Spinal cord (tissue), 10 donors: ENCODE data around the gene VASH2. TPM values are rescaled to one million over a fixed set of nuclear protein-coding genes. Genes with fewer than 3 reads are reported as not detected.

Experiments used
- DNase-seq, 6 donors: peaks; one replicate each; pipeline versions ENCODE4 v3.0.0 to v3.0.0-alpha.2; 2013 to 2015; ENCODE audit warnings: low spot score in 6 of 6, low read depth in 4 of 6
- H3K27ac ChIP-seq: one replicate; pipeline ENCODE4 v1.5.1; 2013; ENCODE audit warnings: low read depth, low read length, control low read depth
- H3K27me3 ChIP-seq: one replicate; pipeline ENCODE4 v1.6.1; 2013; ENCODE audit warnings: low read length; ENCODE audit not compliant: control insufficient read depth, insufficient read depth
- H3K36me3 ChIP-seq: one replicate; pipeline ENCODE4 v1.6.1; 2013; ENCODE audit warnings: low read length; ENCODE audit not compliant: control insufficient read depth, insufficient read depth
- H3K4me1 ChIP-seq: one replicate; pipeline ENCODE4 v1.6.1; 2013; ENCODE audit warnings: low read length; ENCODE audit not compliant: control insufficient read depth, insufficient read depth
- H3K4me3 ChIP-seq: one replicate; pipeline ENCODE4 v1.5.1; 2013; ENCODE audit warnings: low read depth, low read length, control low read depth
- H3K9me3 ChIP-seq: one replicate; pipeline ENCODE4 v1.6.1; 2013; ENCODE audit warnings: low read length; ENCODE audit not compliant: control insufficient read depth, insufficient read depth
- WGBS: methylation state at CpG from one replicate; pipeline ENCODE4 v1.1.5; 2013; ENCODE audit warnings: missing lambda C conversion rate; ENCODE audit not compliant: insufficient coverage; 5-methylcytosine and 5-hydroxymethylcytosine counted together
- polyA plus RNA-seq, 2 donors: library from polyadenylated mRNA; unstranded; fragments of 120-200 nt; gene quantifications; one replicate each; pipeline ENCODE4 v1.2.1, GENCODE V29; 2013; ENCODE audit not compliant: insufficient read length in 2 of 2
- total RNA-seq, 2 donors: library from RNA; depleted of rRNA in 1 of 2; stranded (reverse); fragments of 120-200 nt in 1 of 2; fragments of >200 nt in 1 of 2; gene quantifications; one replicate each; pipeline versions ENCODE4 v1.2.3 to v1.2.4, GENCODE V29; 2013 to 2014
- donor health status: healthy.

Gene VASH2
- total and polyA plus RNA-seq, 4 donors = 9.0 to 24.7 (median 15.3) TPM

DNA sequence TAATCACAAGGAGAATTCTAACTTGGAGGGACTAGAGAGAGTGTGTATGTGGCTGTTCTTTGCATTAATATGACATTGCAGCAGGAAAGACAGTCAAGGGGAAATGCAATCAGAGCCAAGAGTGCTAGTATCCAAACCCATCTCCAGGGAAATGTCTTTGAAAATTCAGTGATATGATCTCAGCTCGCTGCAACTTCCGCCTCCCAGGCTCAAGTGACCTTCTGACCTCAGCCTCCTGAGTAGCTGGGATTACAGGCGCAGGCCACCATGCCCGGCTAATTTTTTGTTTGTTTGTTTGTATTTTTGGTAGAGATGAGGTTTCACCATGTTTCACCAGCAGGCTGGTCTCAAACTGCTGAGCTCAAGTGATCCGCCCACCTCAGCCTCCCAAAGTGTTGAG lies 16.3 kb downstream of the VASH2 start:
- Histone ChIP-seq H3K36me3 (peaks cover 29% of the 10 kb centered on the region), H3K9me3 (no peaks in the 10 kb centered on the region), H3K4me1 (peaks cover 5% of the 10 kb centered on the region), H3K4me3 (no peak overlapping the region), H3K27me3 (no peaks in the 10 kb centered on the region), H3K27ac (no peak overlapping the region)
- no peak for DNase-seq
- WGBS = 91% methylated on average over 5 of the region's 5 CpGs

GRCh38 chr1:212967801-212968200 lies 17.5 kb downstream of the VASH2 start:
- peak in 1 of 6 donors; percentile 27 for DNase-seq
- 86% methylated on average over 7 of the region's 8 CpGs for WGBS
- Histone ChIP-seq H3K4me3 (no peak overlapping the region), H3K4me1 (peaks cover 5% of the 10 kb centered on the region), H3K36me3 (peaks cover 23% of the 10 kb centered on the region), H3K9me3 (no peaks in the 10 kb centered on the region), H3K27me3 (no peaks in the 10 kb centered on the region), H3K27ac (no peak overlapping the region)

GRCh38 chr1:212968368-212968863 lies 18.1 kb downstream of the VASH2 start:
- Histone ChIP-seq H3K27ac (no peak overlapping the region), H3K36me3 (peaks cover 20% of the 10 kb centered on the region), H3K4me1 (peaks cover 5% of the 10 kb centered on the region), H3K4me3 (no peak overlapping the region), H3K9me3 (no peaks in the 10 kb centered on the region), H3K27me3 (no peaks in the 10 kb centered on the region)
- DNase-seq = peak in 1 of 6 donors; percentile 35
- WGBS = 44% methylated on average over 2 of the region's 3 CpGs

GRCh38 chr1:212970085-212970484 lies 19.7 kb downstream of the VASH2 start:
- Histone ChIP-seq H3K9me3 (no peaks in the 10 kb centered on the region), H3K36me3 (peaks cover 20% of the 10 kb centered on the region), H3K27ac (no peak overlapping the region), H3K4me3 (no peak overlapping the region), H3K27me3 (no peaks in the 10 kb centered on the region), H3K4me1 (no peaks in the 10 kb centered on the region)
- DNase-seq = no peak
- WGBS = 98% methylated on average over 4 of the region's 4 CpGs

GRCh38 chr1:212971312-212971711 lies 21.0 kb downstream of the VASH2 start:
- H3K27ac ChIP-seq = no peak overlapping the region
- H3K27me3 ChIP-seq = no peaks in the 10 kb centered on the region
- no peaks in the 10 kb centered on the region for H3K4me1 ChIP-seq
- H3K36me3 ChIP-seq = peaks cover 23% of the 10 kb centered on the region
- DNase-seq = no peak
- H3K4me3 ChIP-seq = no peak overlapping the region
- 86% methylated on average over 5 of the region's 5 CpGs for whole genome bisulfite sequencing
- no peaks in the 10 kb centered on the region for H3K9me3 ChIP-seq

- no peak for DNase-seq
- peaks cover 36% of the 10 kb centered on the region for H3K36me3 ChIP-seq
- no peaks in the 10 kb centered on the region for H3K9me3 ChIP-seq
- H3K27ac ChIP-seq = no peak overlapping the region
- 92% methylated on average over 3 of the region's 4 CpGs for WGBS
- H3K4me3 ChIP-seq = no peak overlapping the region
- no peaks in the 10 kb centered on the region for H3K27me3 ChIP-seq
- H3K4me1 ChIP-seq = no peaks in the 10 kb centered on the region
These were observed 23.1 kb downstream of the VASH2 start for GRCh38 chr1:212973426-212973825.

DNA sequence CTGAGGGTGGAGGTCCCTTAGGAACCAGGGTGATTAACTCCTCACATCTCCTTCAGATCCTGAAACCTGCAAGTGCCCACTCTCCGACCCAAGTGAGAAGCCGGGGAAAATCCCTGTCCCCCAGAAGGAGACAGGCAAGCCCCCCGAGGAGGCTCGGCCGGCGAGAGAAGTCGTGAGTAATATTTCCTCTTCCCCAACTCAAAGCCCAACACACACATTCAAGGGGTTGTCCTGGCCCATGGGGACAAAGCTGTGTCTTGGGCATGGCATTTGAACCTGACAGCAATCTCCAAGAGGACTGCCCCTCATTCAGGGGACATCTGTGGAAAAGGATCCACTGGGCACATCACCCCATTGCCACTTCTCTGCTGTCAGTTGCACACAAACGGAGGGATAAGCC lies 23.6 kb downstream of the VASH2 start:
- no peaks in the 10 kb centered on the region for H3K4me1 ChIP-seq
- WGBS = 94% methylated on average over 7 of the region's 8 CpGs
- no peak overlapping the region for H3K4me3 ChIP-seq
- no peak for DNase-seq
- peaks cover 37% of the 10 kb centered on the region for H3K36me3 ChIP-seq
- H3K27me3 ChIP-seq = no peaks in the 10 kb centered on the region
- no peaks in the 10 kb centered on the region for H3K9me3 ChIP-seq
- no peak overlapping the region for H3K27ac ChIP-seq

GRCh38 chr1:212974711-212975110 lies 24.4 kb downstream of the VASH2 start:
- no peaks in the 10 kb centered on the region for H3K27me3 ChIP-seq
- no peak overlapping the region for H3K27ac ChIP-seq
- no peak for DNase-seq
- H3K9me3 ChIP-seq = no peaks in the 10 kb centered on the region
- H3K4me3 ChIP-seq = no peak overlapping the region
- peaks cover 36% of the 10 kb centered on the region for H3K36me3 ChIP-seq
- WGBS = 50% methylated on average over 2 of the region's 6 CpGs
- H3K4me1 ChIP-seq = no peaks in the 10 kb centered on the region

- 89% methylated on average over 9 of the region's 10 CpGs for WGBS
- DNase-seq = no peak
These were observed 25.0 kb downstream of the VASH2 start for GRCh38 chr1:212975111-212975918.

GRCh38 chr1:212976586-212976985 lies 26.2 kb downstream of the VASH2 start:
- DNase-seq = no peak
- peaks cover 37% of the 10 kb centered on the region for H3K36me3 ChIP-seq
- H3K9me3 ChIP-seq = no peaks in the 10 kb centered on the region
- 91% methylated on average over 6 of the region's 9 CpGs for whole genome bisulfite sequencing
- H3K27me3 ChIP-seq = no peaks in the 10 kb centered on the region
- peaks cover 16% of the 10 kb centered on the region for H3K4me1 ChIP-seq
- H3K4me3 ChIP-seq = no peak overlapping the region
- no peak overlapping the region for H3K27ac ChIP-seq

More at GRCh38 chr1:212975111-212975918, 25.0 kb downstream of the VASH2 start:
- peaks cover 5% of the 10 kb centered on the region for H3K4me1 ChIP-seq
- peaks cover 36% of the 10 kb centered on the region for H3K36me3 ChIP-seq
- H3K27me3 ChIP-seq = no peaks in the 10 kb centered on the region
- no peaks in the 10 kb centered on the region for H3K9me3 ChIP-seq
- no peak overlapping the region for H3K4me3 ChIP-seq
- no peak overlapping the region for H3K27ac ChIP-seq
